Measurements from ENCODE around the gene PDIA5. TPM values are rescaled to one million over a fixed set of nuclear protein-coding genes. Genes with fewer than 3 reads are reported as not detected.

The PDIA5 gene
- total and polyA plus RNA-seq, 3 donors from 2014 or later, result 49.6 to 76.8 (median 76.0) TPM

DNA sequence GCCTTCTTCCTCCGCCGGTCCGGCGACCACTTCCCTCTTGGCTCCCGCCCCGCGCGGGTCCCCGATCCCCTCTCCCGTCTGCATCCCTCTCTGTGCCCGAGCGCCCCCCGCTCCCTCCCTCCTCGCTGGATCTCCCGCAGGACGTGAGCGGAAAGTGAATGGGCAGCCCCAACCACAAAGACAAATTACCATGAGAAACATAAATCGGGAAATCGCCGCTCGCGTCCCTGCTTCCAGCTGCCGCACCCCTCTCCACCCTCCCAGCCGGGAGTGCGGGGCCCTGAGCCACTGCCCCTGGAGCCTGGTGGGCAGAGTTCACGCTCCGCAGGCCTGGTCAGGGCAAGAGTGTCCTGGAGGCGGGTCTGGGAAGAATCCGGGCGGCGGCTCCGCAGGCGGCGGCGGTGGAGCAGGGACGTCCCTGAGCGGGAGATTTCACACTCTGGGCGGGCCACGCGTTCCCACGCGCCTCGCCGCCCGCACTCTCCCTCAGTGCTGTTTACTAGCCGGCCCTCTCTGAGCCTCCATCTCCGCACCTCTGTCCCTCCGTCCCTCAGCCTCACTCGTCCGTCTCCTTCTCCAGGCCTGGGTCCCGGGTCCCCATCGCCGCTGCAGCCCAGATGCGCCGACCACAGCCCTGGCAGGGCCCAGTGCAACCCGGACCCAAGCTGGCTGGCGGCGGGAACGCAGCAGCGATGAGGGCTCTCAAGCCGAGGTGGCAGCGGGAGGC is 40.1 kb upstream of the PDIA5 start:
- DNase-seq, result peak; percentile 25
- no peak for TF ChIP-seq CTCF (IDR thresholded peaks at IDR 0.05)
- no peak for TF ChIP-seq POLR2A (IDR thresholded peaks at IDR 0.05)
- H3K9me3 ChIP-seq, result no peaks in the 10 kb centered on the region
- H3K36me3 ChIP-seq (ENCODE audit: low read depth, missing control alignments), result no peaks in the 10 kb centered on the region
- WGBS, 2 donors, result 0 to 3% methylated on average over 21 to 55 of the region's 62 CpGs
- H3K4me1 ChIP-seq, result peaks cover 26% of the 10 kb centered on the region
- H3K27me3 ChIP-seq, result no peaks in the 10 kb centered on the region
- intact Hi-C loops (cut with DNase I; ENCODE audit: low total_unique reads), result loop anchor here (10.0 kb wide), 2 partner anchors 82 to 162 kb away; no protein-coding TSS in a partner anchor
- no peak overlapping the region for H3K27ac ChIP-seq
- peak overlapping the region; percentile 16 to 60 for H3K4me3 ChIP-seq

GRCh38 chr3:123027292-123028232 is 39.3 kb upstream of the PDIA5 start, which contains the start of gene SEMA5B:
Gene SEMA5B (minus strand): TSS chr3:123027763. CDS start chr3:122961263, 66,500 bp downstream.
- Histone ChIP-seq H3K27me3 (no peaks in the 10 kb centered on the region), H3K9me3 (no peaks in the 10 kb centered on the region), H3K36me3 (ENCODE audit: low read depth, missing control alignments) (no peaks in the 10 kb centered on the region), H3K4me1 (peaks cover 26% of the 10 kb centered on the region), H3K27ac (no peak within 1 kb of the TSS), H3K4me3 (peak within 1 kb of the TSS; percentile 16 to 60)
- intact Hi-C loops (cut with DNase I; ENCODE audit: low total_unique reads), result loop anchor here (10.0 kb wide), 2 partner anchors 83 to 163 kb away; no protein-coding TSS in a partner anchor
- 0 to 1% methylated on average over 31 to 86 of the region's 94 CpGs for WGBS, 2 donors
- DNase-seq, result peak; percentile 44
- TF ChIP-seq CTCF (IDR thresholded peaks at IDR 0.05) (peak in 2 of 3 experiments; percentile 22 to 49), POLR2A (IDR thresholded peaks at IDR 0.05) (no peak)

GRCh38 chr3:123028233-123028828 is 38.5 kb upstream of the PDIA5 start:
- peak; percentile 24 to 55 (median 29) for TF ChIP-seq CTCF (IDR thresholded peaks at IDR 0.05)
- no peak for TF ChIP-seq POLR2A (IDR thresholded peaks at IDR 0.05)
- intact Hi-C loops (cut with DNase I; ENCODE audit: low total_unique reads), result loop anchor here (10.0 kb wide), 2 partner anchors 84 to 164 kb away; no protein-coding TSS in a partner anchor
- Histone ChIP-seq H3K4me1 (peaks cover 26% of the 10 kb centered on the region), H3K36me3 (ENCODE audit: low read depth, missing control alignments) (no peaks in the 10 kb centered on the region), H3K4me3 (peak overlapping the region; percentile 16 to 60), H3K9me3 (no peaks in the 10 kb centered on the region), H3K27me3 (no peaks in the 10 kb centered on the region), H3K27ac (no peak overlapping the region)
- WGBS, 2 donors, result 0 to 1% methylated on average over 13 to 21 of the region's 21 CpGs
- DNase-seq, result peak; percentile 50

- Histone ChIP-seq H3K27ac (no peak overlapping the region), H3K4me1 (peaks cover 23% of the 10 kb centered on the region), H3K27me3 (no peaks in the 10 kb centered on the region), H3K36me3 (ENCODE audit: low read depth, missing control alignments) (no peaks in the 10 kb centered on the region), H3K9me3 (no peaks in the 10 kb centered on the region), H3K4me3 (no peak overlapping the region)
- WGBS, 2 donors, result 62 to 80% methylated on average over 4 of the region's 4 CpGs
- TF ChIP-seq POLR2A (IDR thresholded peaks at IDR 0.05) (no peak), CTCF (IDR thresholded peaks at IDR 0.05) (no peak)
- intact Hi-C loops (cut with DNase I; ENCODE audit: low total_unique reads), result no loop called here
- DNase-seq, result peak; percentile 38
Observed at GRCh38 chr3:123031051-123031450, 35.8 kb upstream of the PDIA5 start.

Measured in testis (tissue), 3 donors.